Adrenal gland (tissue), 5 donors: ENCODE measurements around the gene CSF1R.

ENCODE experiments used
- POLR2A ChIP-seq, 2 donors: fragments of 450-650 bp; IDR thresholded peaks; one replicate each; pipeline ENCODE4 v1.6.1; 2017; ENCODE audit warnings: antibody characterized with exemption in 2 of 2, mild to moderate bottlenecking in 2 of 2, moderate library complexity in 1 of 2
- TF ChIP-seq, protein P1 (sequence below), 6 experiments: fragments of 450-650 bp in 4 of 6; fragments of 200-600 bp in 2 of 6; sonication (generic) in 1 of 6; IDR thresholded peaks; 1 replicate in 5 of 6; 2 replicates in 1 of 6; pipeline versions ENCODE4 v1.5.1 to v1.8.0; 2016 to 2021; ENCODE audit warnings: antibody characterized with exemption in 6 of 6, mild to moderate bottlenecking in 2 of 6, moderate library complexity in 1 of 6
- donor health status: DM: no; HTN: no; CAD: no.

DNA sequence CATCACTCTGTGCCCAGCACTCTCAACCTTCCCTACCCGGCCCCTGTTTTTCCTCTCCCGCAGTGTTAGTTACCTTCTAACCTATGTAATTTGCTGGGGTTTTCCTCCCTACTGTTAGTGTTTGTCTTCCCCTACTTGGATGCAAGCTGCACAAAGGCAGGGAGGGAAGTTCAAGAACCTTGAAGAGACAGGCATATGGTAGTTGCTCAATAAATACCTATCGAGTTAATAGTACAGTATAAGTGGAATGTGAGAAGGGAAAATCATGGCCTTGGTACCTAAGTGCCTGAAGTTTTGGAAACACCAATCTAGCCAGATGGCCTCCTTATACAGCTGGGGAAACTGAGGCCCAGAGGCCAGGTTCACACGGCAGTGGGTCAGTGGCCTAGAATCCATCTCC is 45.1 kb upstream of the CSF1R start:
- TF ChIP-seq POLR2A (IDR thresholded peaks at IDR 0.05) = no peak
- TF ChIP-seq, protein P1, sequence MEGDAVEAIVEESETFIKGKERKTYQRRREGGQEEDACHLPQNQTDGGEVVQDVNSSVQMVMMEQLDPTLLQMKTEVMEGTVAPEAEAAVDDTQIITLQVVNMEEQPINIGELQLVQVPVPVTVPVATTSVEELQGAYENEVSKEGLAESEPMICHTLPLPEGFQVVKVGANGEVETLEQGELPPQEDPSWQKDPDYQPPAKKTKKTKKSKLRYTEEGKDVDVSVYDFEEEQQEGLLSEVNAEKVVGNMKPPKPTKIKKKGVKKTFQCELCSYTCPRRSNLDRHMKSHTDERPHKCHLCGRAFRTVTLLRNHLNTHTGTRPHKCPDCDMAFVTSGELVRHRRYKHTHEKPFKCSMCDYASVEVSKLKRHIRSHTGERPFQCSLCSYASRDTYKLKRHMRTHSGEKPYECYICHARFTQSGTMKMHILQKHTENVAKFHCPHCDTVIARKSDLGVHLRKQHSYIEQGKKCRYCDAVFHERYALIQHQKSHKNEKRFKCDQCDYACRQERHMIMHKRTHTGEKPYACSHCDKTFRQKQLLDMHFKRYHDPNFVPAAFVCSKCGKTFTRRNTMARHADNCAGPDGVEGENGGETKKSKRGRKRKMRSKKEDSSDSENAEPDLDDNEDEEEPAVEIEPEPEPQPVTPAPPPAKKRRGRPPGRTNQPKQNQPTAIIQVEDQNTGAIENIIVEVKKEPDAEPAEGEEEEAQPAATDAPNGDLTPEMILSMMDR (IDR thresholded peaks at IDR 0.05) = no peak
